Astrocyte (in vitro differentiated cells and primary cell): ENCODE results near the gene CCDC74B.
"Not testable (repeated sequence)": the region's sequence is repeated elsewhere in the genome, so short reads cannot be mapped to it uniquely, and the experiment has no call there.

Experiments used
- EZH2 ChIP-seq: IDR thresholded peaks from 2 replicates; pipeline ENCODE4 v1.6.1; 2012; ENCODE audit warnings: mild to moderate bottlenecking, low read length, inconsistent platforms; ENCODE audit not compliant: insufficient read depth
- TF ChIP-seq, protein P1 (sequence below): IDR thresholded peaks from 2 replicates; pipeline ENCODE4 v1.5.1; 2011; ENCODE audit warnings: low read depth, mild to moderate bottlenecking, inconsistent platforms, low read length, moderate library complexity; ENCODE audit not compliant: insufficient read depth

DNA sequence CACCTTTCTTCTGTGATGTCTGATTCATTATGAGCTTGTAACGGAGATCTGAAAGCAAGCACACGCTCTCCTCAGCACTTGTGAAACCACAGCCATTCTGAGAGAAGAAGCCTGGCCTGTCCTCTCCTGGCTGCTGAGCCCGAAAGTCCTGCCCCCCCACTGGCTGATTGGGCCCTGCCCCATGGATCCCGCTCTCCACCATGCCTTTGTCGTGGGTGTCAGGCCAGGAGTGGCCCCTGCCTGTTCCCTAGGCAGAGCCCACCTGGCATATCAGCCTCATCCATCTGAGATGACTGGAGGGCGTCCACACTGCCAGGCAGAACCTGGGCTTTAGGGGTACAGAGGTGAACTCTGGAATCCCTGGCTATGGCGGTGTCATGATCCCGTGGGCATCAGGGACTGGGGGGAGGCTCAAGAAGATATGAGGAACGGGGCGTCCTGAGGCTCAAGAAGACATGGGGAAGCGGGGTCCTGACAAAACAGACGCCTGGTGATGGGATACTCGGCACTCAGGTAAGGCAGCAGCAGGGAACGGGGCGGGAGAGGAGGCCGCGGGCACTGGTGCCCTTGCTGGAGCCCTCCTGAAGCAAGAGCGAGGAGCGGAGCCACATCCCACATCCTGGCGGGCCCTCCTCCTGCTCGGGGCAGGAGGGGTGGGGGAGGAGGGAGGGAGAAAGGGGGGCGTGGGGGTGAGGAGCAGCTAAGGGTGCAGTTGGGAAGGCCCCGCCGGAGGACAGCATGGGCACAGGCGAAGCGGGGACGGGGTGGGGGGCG, 1.5 kb downstream of the CCDC74B start:
- TF ChIP-seq, protein P1, sequence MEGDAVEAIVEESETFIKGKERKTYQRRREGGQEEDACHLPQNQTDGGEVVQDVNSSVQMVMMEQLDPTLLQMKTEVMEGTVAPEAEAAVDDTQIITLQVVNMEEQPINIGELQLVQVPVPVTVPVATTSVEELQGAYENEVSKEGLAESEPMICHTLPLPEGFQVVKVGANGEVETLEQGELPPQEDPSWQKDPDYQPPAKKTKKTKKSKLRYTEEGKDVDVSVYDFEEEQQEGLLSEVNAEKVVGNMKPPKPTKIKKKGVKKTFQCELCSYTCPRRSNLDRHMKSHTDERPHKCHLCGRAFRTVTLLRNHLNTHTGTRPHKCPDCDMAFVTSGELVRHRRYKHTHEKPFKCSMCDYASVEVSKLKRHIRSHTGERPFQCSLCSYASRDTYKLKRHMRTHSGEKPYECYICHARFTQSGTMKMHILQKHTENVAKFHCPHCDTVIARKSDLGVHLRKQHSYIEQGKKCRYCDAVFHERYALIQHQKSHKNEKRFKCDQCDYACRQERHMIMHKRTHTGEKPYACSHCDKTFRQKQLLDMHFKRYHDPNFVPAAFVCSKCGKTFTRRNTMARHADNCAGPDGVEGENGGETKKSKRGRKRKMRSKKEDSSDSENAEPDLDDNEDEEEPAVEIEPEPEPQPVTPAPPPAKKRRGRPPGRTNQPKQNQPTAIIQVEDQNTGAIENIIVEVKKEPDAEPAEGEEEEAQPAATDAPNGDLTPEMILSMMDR: not testable (repeated sequence)
- not testable (repeated sequence) for TF ChIP-seq EZH2
